Stimulated activated CD8-positive, alpha-beta memory T cell treated with anti-CD3 and anti-CD28 coated beads, Interleukin-4, amount 100 ng/mL, for 1 hour (primary cell): ENCODE data around the gene FBXL7.

ENCODE experiments used
- DNase-seq, 2 donors: peaks; one replicate each; pipeline ENCODE4 v3.0.0-alpha.2; 2020; ENCODE audit warnings: low read depth in 2 of 2, low spot score in 1 of 2

FBXL7 gene

GRCh38 chr5:15610216-15610615 lies 110.2 kb downstream of the FBXL7 start:
- no peak for DNase-seq

- DNase-seq, result no peak
These were observed 111.0 kb downstream of the FBXL7 start for GRCh38 chr5:15611008-15611407.

- no peak for DNase-seq
These were observed 113.1 kb downstream of the FBXL7 start for GRCh38 chr5:15612915-15613635.

DNA sequence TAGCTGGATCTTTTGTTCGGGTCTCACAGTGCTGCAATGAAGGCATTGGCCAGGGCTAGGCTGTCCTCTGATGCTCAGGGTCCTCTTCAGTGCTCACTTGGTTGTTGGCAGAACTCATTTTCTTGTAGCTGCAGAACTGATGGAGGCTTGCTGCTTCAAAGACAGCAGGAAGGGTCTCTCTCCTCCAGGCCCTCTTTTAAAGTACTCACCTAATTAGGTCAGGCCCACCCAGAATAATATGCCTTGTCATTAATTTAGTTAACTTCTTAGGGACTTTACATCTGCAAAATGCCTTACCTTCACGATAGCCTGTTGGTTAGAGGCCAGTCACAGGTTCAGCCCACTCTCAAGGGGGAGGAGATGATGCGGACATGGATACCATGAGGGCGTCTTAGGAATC lies 114.7 kb downstream of the FBXL7 start:
- no peak for DNase-seq

GRCh38 chr5:15615859-15616258 lies 115.9 kb downstream of the FBXL7 start:
- no peak for DNase-seq

GRCh38 chr5:15618938-15619337 lies 119.0 kb downstream of the FBXL7 start:
- no peak for DNase-seq

- no peak for DNase-seq
These were observed 120.5 kb downstream of the FBXL7 start for GRCh38 chr5:15620501-15620900.

GRCh38 chr5:15621094-15621493 lies 121.1 kb downstream of the FBXL7 start:
- DNase-seq, result no peak

DNA sequence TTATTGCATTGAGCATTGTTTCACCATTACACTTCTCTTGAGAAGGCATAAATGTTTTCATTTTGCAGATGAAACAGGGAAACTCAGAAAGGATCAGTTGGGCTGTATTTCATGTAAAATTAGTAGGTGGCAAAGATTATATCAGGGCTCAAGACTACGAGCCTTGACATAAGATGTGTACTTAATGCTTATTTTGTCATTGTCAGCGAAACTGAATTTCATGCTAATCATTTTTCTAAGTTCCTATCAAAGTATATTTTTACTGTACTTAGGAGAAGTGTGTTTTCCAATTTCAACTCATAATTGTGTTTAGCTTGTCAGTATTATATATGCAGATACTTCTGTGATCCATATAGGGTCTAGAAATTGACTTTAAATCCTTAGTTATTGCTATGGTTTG lies 123.8 kb downstream of the FBXL7 start:
- DNase-seq, result no peak

DNA sequence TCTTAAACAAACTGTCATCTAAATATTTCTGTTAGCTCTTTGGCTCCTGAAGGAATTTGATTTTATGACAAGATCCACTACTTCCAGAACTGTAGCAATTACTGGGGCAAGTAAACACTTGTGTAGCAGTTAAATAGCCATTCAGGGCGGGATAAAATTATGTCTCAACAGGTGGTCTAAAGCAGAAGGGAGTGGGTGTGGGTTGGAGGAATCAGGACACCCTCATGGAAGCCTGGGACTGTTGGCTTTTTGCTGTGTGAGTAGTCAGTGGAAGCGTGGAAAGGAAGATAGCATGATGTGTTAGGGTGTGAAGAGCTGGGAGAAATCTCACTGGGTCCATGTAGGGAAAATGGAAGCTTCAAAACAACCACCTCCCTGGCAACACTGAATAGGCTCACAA lies 127.1 kb downstream of the FBXL7 start:
- DNase-seq, result no peak

GRCh38 chr5:15627647-15628046 lies 127.7 kb downstream of the FBXL7 start:
- no peak for DNase-seq

- no peak for DNase-seq
These were observed 130.5 kb downstream of the FBXL7 start for GRCh38 chr5:15630441-15630840.

- no peak for DNase-seq
These were observed 134.8 kb downstream of the FBXL7 start for GRCh38 chr5:15634591-15635288.

- no peak for DNase-seq
These were observed 135.3 kb downstream of the FBXL7 start for GRCh38 chr5:15635289-15635616.

- no peak for DNase-seq
These were observed 137.4 kb downstream of the FBXL7 start for GRCh38 chr5:15637345-15637744.

GRCh38 chr5:15637886-15638285 lies 137.9 kb downstream of the FBXL7 start:
- DNase-seq, result no peak

DNA sequence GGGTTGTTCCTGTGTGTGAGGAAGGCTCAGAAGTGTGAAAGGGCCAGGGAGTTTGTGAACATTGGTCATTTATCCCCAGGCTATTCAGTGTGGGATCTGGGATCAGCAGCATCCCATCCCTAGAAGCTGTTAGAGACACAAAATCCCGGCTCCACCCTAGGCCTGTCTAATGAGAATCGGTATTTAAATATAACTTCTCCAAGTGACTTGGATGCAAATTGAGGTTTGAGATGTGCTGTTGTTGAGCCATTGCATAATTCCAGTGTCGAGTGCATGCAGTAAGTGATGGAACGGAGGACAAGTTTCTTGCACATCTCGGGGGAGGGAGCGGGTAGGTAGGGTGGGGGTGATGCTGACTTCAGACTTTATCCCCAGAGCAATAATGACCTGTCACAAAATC lies 138.3 kb downstream of the FBXL7 start:
- no peak for DNase-seq

DNA sequence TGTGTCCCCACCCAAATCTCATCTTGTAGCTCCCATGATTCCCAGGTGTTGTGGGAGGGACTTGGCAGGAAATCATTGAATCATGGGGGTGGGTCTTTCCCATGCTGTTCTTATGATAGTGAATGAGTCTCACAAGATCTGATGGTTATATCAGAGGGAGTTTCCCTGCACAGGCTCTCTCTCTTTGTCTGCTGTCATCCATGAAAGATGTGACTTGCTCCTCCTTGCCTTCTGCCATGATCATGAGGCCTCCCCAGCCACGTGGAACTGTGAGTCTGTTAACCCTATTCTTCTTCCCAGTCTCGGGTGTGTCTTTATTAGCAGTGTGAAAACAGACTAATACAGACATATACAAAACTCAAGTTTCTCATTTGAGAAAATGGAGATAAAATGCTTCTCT lies 139.3 kb downstream of the FBXL7 start:
- DNase-seq, result no peak

DNA sequence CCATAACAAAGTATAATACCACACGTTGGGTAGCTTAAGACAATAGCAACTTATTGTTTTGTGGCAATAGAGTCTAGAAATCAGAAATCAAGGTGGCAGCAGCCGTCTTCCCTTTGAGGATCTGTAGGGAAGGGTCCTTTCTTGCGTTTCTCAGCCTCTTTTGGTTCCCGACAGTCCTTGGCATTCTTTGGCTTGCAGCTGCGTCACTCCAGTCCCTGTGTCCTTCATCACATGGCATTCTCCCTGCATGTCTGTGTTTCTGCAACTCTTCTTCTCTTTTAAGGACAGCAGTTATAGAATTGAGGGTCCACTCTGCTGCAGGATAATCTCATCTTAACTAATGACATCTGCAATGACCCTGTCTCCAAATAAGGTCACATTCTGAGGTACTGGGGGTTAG lies 140.1 kb downstream of the FBXL7 start:
- no peak for DNase-seq

GRCh38 chr5:15643731-15644130 lies 143.8 kb downstream of the FBXL7 start:
- DNase-seq, result no peak

GRCh38 chr5:15645381-15646160 lies 145.6 kb downstream of the FBXL7 start:
- DNase-seq, result no peak

GRCh38 chr5:15646371-15646770 lies 146.4 kb downstream of the FBXL7 start:
- no peak for DNase-seq
